HepG2 (cell line): ENCODE measurements around the gene HHATL. TPM values are rescaled to one million over a fixed set of nuclear protein-coding genes. Genes with fewer than 3 reads are reported as not detected.

ENCODE experiments used
- ATAC-seq: fragments of 200-7000 bp; cut with Tn5 transposase; 3 replicates; pipeline ENCODE4 v1.9.1; 2020; ENCODE audit warnings: mild to moderate bottlenecking, moderate library complexity
- BruUV-seq: library from RNA; stranded (reverse); fragments of 400-500 nt; replicated peaks from 2 replicates; lab custom pipeline; 2021; lab: Mats Ljungman, UMichigan
- CTCF ChIA-PET: fragments of 300-600 bp; formaldehyde crosslinking; extraction: SDS; loops from one replicate; lab custom pipeline; 2021; ENCODE audit warnings: low total read pairs, inconsistent platforms, low intra/inter-chr PET ratio; lab: Yijun Ruan, JAX
- POLR2A ChIA-PET: fragments of 350-600 bp; sonication (Branson Sonifier 250); formaldehyde crosslinking; loops from one replicate; lab custom pipeline; 2020; ENCODE audit warnings: antibody characterized with exemption, inconsistent platforms; lab: Yijun Ruan, JAX
- DNase-seq: peaks from one replicate; pipeline ENCODE4 v3.0.0-alpha.2; 2015; ENCODE audit warnings: low spot score
- FAIRE-seq: peaks from 3 replicates; lab custom pipeline; 2011; peaks lifted over from hg19 to GRCh38; lab: Jason Lieb, UNC
- H2AFZ ChIP-seq: one replicate; pipeline ENCODE4 v1.6.1; 2011; ENCODE audit warnings: low read length, inconsistent platforms
- H3K27ac ChIP-seq: fragments of 300-600 bp; 3 replicates; pipeline ENCODE4 v1.8.0; 2011; ENCODE audit warnings: mixed run types, mild to moderate bottlenecking, mixed read lengths, low read length, inconsistent platforms; ENCODE audit not compliant: insufficient read depth; ENCODE audit errors: extremely low read length
- H3K27me3 ChIP-seq, 2 experiments: fragments of 200-600 bp in 1 of 2; 2 replicates in 1 of 2; 3 replicates in 1 of 2; pipeline versions ENCODE4 v1.6.0 to v1.8.0; 2011; ENCODE audit warnings: low read length in 2 of 2, mild to moderate bottlenecking in 2 of 2, moderate library complexity in 2 of 2, inconsistent platforms in 1 of 2; ENCODE audit not compliant: insufficient read depth in 2 of 2, control insufficient read depth in 1 of 2
- H3K36me3 ChIP-seq, 2 experiments: fragments of 200-600 bp in 1 of 2; replicated peaks in 1 of 2; 2 replicates in 1 of 2; 3 replicates in 1 of 2; pipeline versions ENCODE4 v1.5.1 to v1.8.0; 2011; ENCODE audit warnings: low read length in 2 of 2, inconsistent platforms in 1 of 2; ENCODE audit not compliant: insufficient read depth in 2 of 2, control insufficient read depth in 1 of 2
- H3K4me1 ChIP-seq: 2 replicates; pipeline ENCODE4 v1.5.1; 2012; ENCODE audit warnings: low read length, inconsistent platforms; ENCODE audit not compliant: insufficient read depth
- H3K4me2 ChIP-seq: 2 replicates; pipeline ENCODE4 v1.6.0; 2011; ENCODE audit warnings: low read depth, low read length, inconsistent platforms
- H3K4me3 ChIP-seq, 3 experiments: fragments of 200-600 bp in 1 of 3; sonication (generic), shearing (Covaris generic) in 1 of 3; replicated peaks in 1 of 3; 2 replicates each; pipeline ENCODE4 v1.5.1; 2011 to 2016; ENCODE audit warnings: low read length in 3 of 3, inconsistent platforms in 2 of 3, low read depth in 2 of 3, mild to moderate bottlenecking in 2 of 3, control low read depth in 1 of 3, mixed read lengths in 1 of 3; ENCODE audit not compliant: insufficient read depth in 1 of 3
- H3K79me2 ChIP-seq: one replicate; pipeline ENCODE4 v1.6.1; 2011; ENCODE audit warnings: low read length, inconsistent platforms; ENCODE audit not compliant: insufficient read depth
- H3K9ac ChIP-seq: 2 replicates; pipeline ENCODE4 v1.6.0; 2011; ENCODE audit warnings: mild to moderate bottlenecking, low read depth, low read length, inconsistent platforms; ENCODE audit not compliant: insufficient read depth
- H3K9me3 ChIP-seq: 2 replicates; pipeline ENCODE4 v1.5.1; 2012; ENCODE audit warnings: mild to moderate bottlenecking, low read length
- H4K20me1 ChIP-seq: 2 replicates; pipeline ENCODE4 v1.6.0; 2011; ENCODE audit warnings: inconsistent platforms, mild to moderate bottlenecking, low read length, moderate library complexity; ENCODE audit not compliant: insufficient read depth
- BCL3 ChIP-seq: sonication (generic); formaldehyde crosslinking; IDR thresholded peaks from 2 replicates; pipeline ENCODE4 v1.5.1; 2020; ENCODE audit warnings: mild to moderate bottlenecking, missing genetic modification reagents, moderate library complexity
- HMGA1 ChIP-seq: sonication (generic); formaldehyde crosslinking; conservative IDR thresholded peaks from 2 replicates; pipeline ENCODE4 v1.4.0; 2020; ENCODE audit warnings: missing genetic modification reagents
- MEF2D ChIP-seq: sonication (generic); formaldehyde crosslinking; IDR thresholded peaks from 2 replicates; pipeline ENCODE4 v1.5.1; 2020; ENCODE audit warnings: mild to moderate bottlenecking, missing genetic modification reagents
- ZFP36 ChIP-seq: fragments of 150-350 bp; IDR thresholded peaks from 2 replicates; pipeline ENCODE4 v1.6.1; 2018; ENCODE audit warnings: borderline replicate concordance, low read length, low read depth; ENCODE audit not compliant: partially characterized antibody
- WGBS: methylation state at CpG from one replicate; pipeline ENCODE4 v1.1.6; 2017; ENCODE audit warnings: low lambda C conversion rate; 5-methylcytosine and 5-hydroxymethylcytosine counted together
- in situ Hi-C: cut with HindIII; loops from 2 replicates; pipeline ENCODE4 v1.10.0; 2017; ENCODE audit warnings: low pct_unique_long_range_greater_than_20kb; ENCODE audit not compliant: extremely low pct_ligation_motif_present
- intact Hi-C: fragments of 100-400 bp; cut with micrococcal nuclease; formaldehyde crosslinking; loops from one replicate; pipeline ENCODE4 v1.10.0; 2022; ENCODE audit not compliant: unreplicated experiment
- polyA plus RNA-seq, 8 experiments: library from polyadenylated mRNA; depleted of rRNA in 3 of 8; stranded (reverse) in 7 of 8; unstranded in 1 of 8; fragments of >200 nt; fragmentation: Illumina TruSeq in 4 of 8; extraction: Trizol in 4 of 8; gene quantifications; 2 replicates each; pipeline versions ENCODE4 v1.2.1 to v1.2.3, GENCODE V29; 2011 to 2016; ENCODE audit warnings: low read depth in 4 of 8, missing spikeins in 1 of 8, mixed read lengths in 1 of 8; ENCODE audit not compliant: insufficient read depth in 1 of 8
- total RNA-seq, 5 experiments: library from RNA; depleted of rRNA; stranded (reverse); fragments of >200 nt; fragmentation: Illumina TruSeq; extraction: Trizol; gene quantifications; 2 replicates each; pipeline ENCODE4 v1.2.3, GENCODE V29; 2016; ENCODE audit warnings: low read depth in 1 of 5

Gene HHATL
- total and polyA plus RNA-seq, 2 of the 13 experiments (the other 11 are each of a cell fraction or from before 2014, with no cell fraction given) = 0.26 TPM; not detected in 1

GRCh38 chr3:42702066-42702951 lies at the start of gene HHATL (continued):
- TF ChIP-seq ZFP36 = no peak
- TF ChIP-seq, all 625 proteins: peak for 1

- in situ Hi-C loops = no loop called here
- no peak for FAIRE-seq
- ATAC-seq = no peak
- POLR2A ChIA-PET = no interaction called here
- no peak overlapping the region for H3K9ac ChIP-seq
- peaks cover 53% of the 10 kb centered on the region for H3K4me1 ChIP-seq
- no TSS peak for BruUV-seq
- no peak overlapping the region for H3K27ac ChIP-seq
- WGBS = 71% methylated on average over 8 of the region's 9 CpGs
- no peak overlapping the region for H3K4me3 ChIP-seq
- H3K27me3 ChIP-seq = no peaks in the 10 kb centered on the region
- no peak overlapping the region for H2AFZ ChIP-seq
- no peak for DNase-seq
- no peaks in the 10 kb centered on the region for H3K9me3 ChIP-seq
- H3K36me3 ChIP-seq = no peaks in the 10 kb centered on the region
- no peaks in the 10 kb centered on the region for H3K79me2 ChIP-seq
- CTCF ChIA-PET = no interaction called here
- TF ChIP-seq BCL3 (no peak), MEF2D (CRISPR knock-in tag) (no peak), HMGA1 (CRISPR knock-in tag) (no peak)
- no peak overlapping the region for H3K4me2 ChIP-seq
- intact Hi-C loops = no loop called here
- no peaks in the 10 kb centered on the region for H4K20me1 ChIP-seq
Measured at GRCh38 chr3:42751609-42752008, 49.0 kb upstream of the HHATL start.
